HG03521 (cell line): ENCODE results near the gene CDH9.

ENCODE experiments used
- ATAC-seq: cut with Tn5 transposase; IDR thresholded peaks from one replicate; pipeline ENCODE4 v1.9.1; 2021; ENCODE audit warnings: mild to moderate bottlenecking, moderate library complexity; ENCODE audit not compliant: unreplicated experiment

Gene CDH9

DNA sequence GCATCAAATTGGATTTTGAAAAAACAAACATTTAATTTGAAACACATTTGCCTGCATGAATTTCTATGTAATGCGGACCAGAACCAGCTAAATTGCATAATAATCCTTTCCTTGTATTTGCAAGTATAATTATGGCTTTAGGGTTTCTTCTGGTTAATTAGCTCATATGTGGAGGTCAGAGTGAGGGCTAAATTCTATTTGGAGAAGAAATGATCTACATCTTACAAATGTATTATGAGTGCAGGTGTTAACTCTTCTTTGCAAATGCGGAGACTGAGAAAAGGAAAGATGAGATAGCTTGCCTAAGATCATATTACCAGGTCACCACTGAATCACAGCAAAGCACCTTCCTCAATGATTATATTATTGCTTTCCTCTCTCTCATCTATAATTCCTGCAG, 194.7 kb downstream of the CDH9 start:
- no peak for ATAC-seq

DNA sequence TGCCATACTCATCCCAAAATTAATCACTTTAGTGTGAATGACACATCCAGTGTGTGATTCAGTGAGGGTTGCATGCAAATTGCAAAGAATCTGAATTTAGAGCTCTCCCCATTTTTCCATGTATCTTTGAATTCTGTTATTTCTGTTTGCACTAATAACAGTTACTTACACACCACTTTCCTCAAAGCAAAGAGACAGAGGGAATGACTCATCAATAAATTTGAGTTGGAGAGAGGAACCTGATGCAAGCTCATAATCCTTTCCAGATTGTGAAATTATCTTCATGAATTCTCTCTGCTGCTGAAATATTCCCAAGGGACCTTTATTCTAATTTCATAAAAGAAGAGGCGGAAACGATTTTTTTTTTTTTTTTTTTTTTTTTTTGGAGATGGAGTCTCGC, 204.8 kb downstream of the CDH9 start:
- ATAC-seq, result no peak
